B cell (primary cell): Measurements from ENCODE around the gene EVPL. TPM values are rescaled to one million over a fixed set of nuclear protein-coding genes. Genes with fewer than 3 reads are reported as not detected.

Experiments
- ATAC-seq: fragments of 200-7000 bp; cut with Tn5 transposase; one replicate; pipeline ENCODE4 v1.10.0; 2021; ENCODE audit warnings: low read depth, mild to moderate bottlenecking, moderate number of reproducible peaks, moderate library complexity
- CTCF ChIA-PET: fragments of 350-600 bp; sonication (Branson Sonifier 250); formaldehyde crosslinking; loops from one replicate; lab custom pipeline; 2021; ENCODE audit warnings: antibody characterized with exemption, inconsistent platforms; lab: Charles Lee
- POLR2A ChIA-PET: fragments of 350-600 bp; sonication (Branson Sonifier 250); formaldehyde crosslinking; loops from one replicate; lab custom pipeline; 2021; ENCODE audit warnings: antibody characterized with exemption; lab: Charles Lee
- DNase-seq: peaks from one replicate; pipeline ENCODE4 v3.0.0; 2013
- H2AFZ ChIP-seq: 2 replicates; pipeline ENCODE4 v1.6.1; 2012; ENCODE audit warnings: mild to moderate bottlenecking, low read depth, low read length; ENCODE audit not compliant: insufficient read depth, poor library complexity, severe bottlenecking
- H3K27ac ChIP-seq, 2 donors: 1 replicate in 1 of 2; 2 replicates in 1 of 2; pipeline ENCODE4 v1.5.1; 2012 to 2013; ENCODE audit warnings: low read length in 2 of 2, mild to moderate bottlenecking in 2 of 2, moderate library complexity in 1 of 2
- H3K27me3 ChIP-seq, 4 experiments: fragments of 200-600 bp in 1 of 4; sonication (generic) in 1 of 4; replicated peaks in 1 of 4; 1 replicate in 2 of 4; 2 replicates in 2 of 4; pipeline versions ENCODE4 v1.6.1 to v1.7.0; 2013 to 2016; ENCODE audit warnings: low read length in 3 of 4, mild to moderate bottlenecking in 2 of 4, mixed read lengths in 1 of 4, moderate library complexity in 1 of 4; ENCODE audit not compliant: insufficient read depth in 4 of 4, control insufficient read depth in 3 of 4; ENCODE audit errors: control extremely low read depth in 1 of 4
- H3K36me3 ChIP-seq, 2 experiments: replicated peaks in 1 of 2; 1 replicate in 1 of 2; 2 replicates in 1 of 2; pipeline versions ENCODE4 v1.6.1 to v1.7.1; 2013; ENCODE audit warnings: low read length in 1 of 2; ENCODE audit not compliant: insufficient read depth in 2 of 2, control insufficient read depth in 1 of 2; ENCODE audit errors: control extremely low read depth in 1 of 2, extremely low read depth in 1 of 2
- H3K4me1 ChIP-seq, 2 donors: fragments of 200-600 bp in 1 of 2; sonication (generic) in 1 of 2; 1 replicate in 1 of 2; 2 replicates in 1 of 2; pipeline versions ENCODE4 v1.5.1 to v1.6.1; 2013 to 2017; ENCODE audit warnings: low read length in 2 of 2; ENCODE audit not compliant: control insufficient read depth in 2 of 2, insufficient read depth in 2 of 2
- H3K4me2 ChIP-seq: replicated peaks from 2 replicates; pipeline ENCODE3; 2012; ENCODE audit warnings: mild to moderate bottlenecking, low read depth, low read length; ENCODE audit not compliant: poor library complexity, severe bottlenecking
- H3K4me3 ChIP-seq, 5 experiments: fragments of 200-600 bp in 1 of 5; sonication (generic) in 1 of 5; 1 replicate in 3 of 5; 2 replicates in 2 of 5; pipeline versions ENCODE4 v1.5.1 to v1.7.0; 2011 to 2016; ENCODE audit warnings: low read length in 4 of 5, mild to moderate bottlenecking in 4 of 5, low read depth in 2 of 5, control low read depth in 1 of 5, moderate library complexity in 1 of 5; ENCODE audit not compliant: insufficient read depth in 1 of 5; ENCODE audit errors: control extremely low read depth in 1 of 5, extremely low read depth in 1 of 5
- H3K79me2 ChIP-seq: fragments of 200-600 bp; sonication (generic); one replicate; pipeline ENCODE4 v1.6.0; 2016; ENCODE audit warnings: low read length; ENCODE audit not compliant: control insufficient read depth, insufficient read depth
- H3K9ac ChIP-seq: fragments of 200-600 bp; sonication (generic); 2 replicates; pipeline ENCODE4 v1.6.1; 2017; ENCODE audit warnings: mild to moderate bottlenecking, low read length, moderate library complexity
- H3K9me3 ChIP-seq, 3 donors: one replicate each; pipeline versions ENCODE4 v1.6.1 to v1.7.1; 2013; ENCODE audit warnings: low read length in 2 of 3; ENCODE audit not compliant: control insufficient read depth in 2 of 3, insufficient read depth in 1 of 3; ENCODE audit errors: control extremely low read depth in 1 of 3
- H4K20me1 ChIP-seq: 2 replicates; pipeline ENCODE4 v1.6.0; 2012; ENCODE audit warnings: mild to moderate bottlenecking, low read length; ENCODE audit not compliant: insufficient read depth, control insufficient read depth, poor library complexity, severe bottlenecking
- H3K27ac Mint-ChIP-seq: one replicate; pipeline ENCODE4 v1.8.0; 2021; ENCODE audit warnings: mixed read lengths
- H3K27me3 Mint-ChIP-seq: one replicate; pipeline ENCODE4 v1.8.0; 2021; ENCODE audit warnings: mixed read lengths
- H3K4me1 Mint-ChIP-seq: one replicate; pipeline ENCODE4 v1.8.0; 2021; ENCODE audit warnings: mixed read lengths
- H3K4me3 Mint-ChIP-seq: one replicate; pipeline ENCODE4 v1.8.0; 2021; ENCODE audit warnings: mixed read lengths
- H3K9me3 Mint-ChIP-seq: one replicate; pipeline ENCODE4 v1.8.0; 2022; ENCODE audit warnings: mixed read lengths; ENCODE audit not compliant: insufficient read depth
- CTCF ChIP-seq: fragments of 200-600 bp; IDR thresholded peaks from one replicate; pipeline ENCODE4 v1.8.0; 2022; ENCODE audit warnings: antibody characterized with exemption, mild to moderate bottlenecking
- EZH2 ChIP-seq: IDR thresholded peaks from 2 replicates; pipeline ENCODE4 v1.6.1; 2012; ENCODE audit warnings: borderline replicate concordance, low read depth, mild to moderate bottlenecking, moderate library complexity, low read length; ENCODE audit not compliant: insufficient read depth, poor library complexity, severe bottlenecking
- WGBS: methylation state at CpG from one replicate; pipeline ENCODE4 v1.1.5; 2013; ENCODE audit warnings: missing lambda C conversion rate; ENCODE audit not compliant: insufficient coverage; 5-methylcytosine and 5-hydroxymethylcytosine counted together
- intact Hi-C: fragments of 100-400 bp; cut with micrococcal nuclease; formaldehyde crosslinking; loops from one replicate; pipeline ENCODE4 v1.10.0; 2022
- polyA plus RNA-seq: library from polyadenylated mRNA; depleted of rRNA; stranded (reverse); fragments of >200 nt; gene quantifications from 2 replicates; pipeline ENCODE4 v1.2.3, GENCODE V29; 2012
- total RNA-seq, 2 donors: library from RNA; stranded (reverse); fragments of 120-200 nt in 1 of 2; gene quantifications; 1 replicate in 1 of 2; 2 replicates in 1 of 2; pipeline versions ENCODE4 v1.2.3 to v1.2.4, GENCODE V29; 2013 to 2022

Gene EVPL
- total and polyA plus RNA-seq, 2 donors (not counting 1 experiment from before 2014, with no cell fraction given): not detected

GRCh38 chr17:76022285-76022684 is 4.8 kb downstream of the EVPL start:
- H3K27ac ChIP-seq: no peak overlapping the region
- Mint-ChIP-seq H3K9me3 (no peaks in the 10 kb centered on the region), H3K27me3 (no peaks in the 10 kb centered on the region), H3K4me1 (no peaks in the 10 kb centered on the region), H3K27ac (no peak overlapping the region), H3K4me3 (no peak overlapping the region)
- H2AFZ ChIP-seq: no peak overlapping the region
- H3K4me3 ChIP-seq: no peak overlapping the region
- no peak for ATAC-seq
- CTCF ChIA-PET: interaction anchor here (1.1 kb wide), 1 partner anchor 8 kb away, joined by 4 read pairs; no protein-coding TSS in a partner anchor
- WGBS: 96% methylated on average over 24 of the region's 24 CpGs
- intact Hi-C loops: no loop called here
- H3K9me3 ChIP-seq: no peaks in the 10 kb centered on the region
- TF ChIP-seq EZH2 (no peak), CTCF (no peak)
- POLR2A ChIA-PET: no interaction called here
- H3K4me1 ChIP-seq: no peaks in the 10 kb centered on the region
- no peak overlapping the region for H3K4me2 ChIP-seq
- H4K20me1 ChIP-seq: no peaks in the 10 kb centered on the region
- H3K9ac ChIP-seq: no peak overlapping the region
- H3K79me2 ChIP-seq: no peaks in the 10 kb centered on the region
- H3K36me3 ChIP-seq: no peaks in the 10 kb centered on the region
- no peaks in the 10 kb centered on the region for H3K27me3 ChIP-seq
- DNase-seq: no peak

- Mint-ChIP-seq H3K9me3 (no peaks in the 10 kb centered on the region), H3K27me3 (no peaks in the 10 kb centered on the region), H3K27ac (no peak overlapping the region), H3K4me1 (no peaks in the 10 kb centered on the region), H3K4me3 (no peak overlapping the region)
- Histone ChIP-seq H3K4me2 (no peak overlapping the region), H3K4me1 (no peaks in the 10 kb centered on the region), H3K27me3 (peaks cover 0 to under 1% (median 0%) of the 10 kb centered on the region in 4 experiments), H3K4me3 (no peak overlapping the region), H4K20me1 (no peaks in the 10 kb centered on the region), H3K9me3 (no peaks in the 10 kb centered on the region), H3K36me3 (no peaks in the 10 kb centered on the region), H3K79me2 (no peaks in the 10 kb centered on the region), H3K27ac (no peak overlapping the region), H3K9ac (no peak overlapping the region), H2AFZ (no peak overlapping the region)
- 97% methylated on average over 3 of the region's 6 CpGs for WGBS
- DNase-seq: no peak
- ChIA-PET CTCF (interaction anchor here (0.7 to 1.6 kb wide), 6 partner anchors 9 to 279 kb away, joined by 3 to 6 read pairs (median 4); partner anchors contain the start of gene MRPL38), POLR2A (no interaction called here)
- ATAC-seq: no peak
- intact Hi-C loops: no loop called here
- TF ChIP-seq EZH2: no peak
These were observed 7.2 kb downstream of the EVPL start for GRCh38 chr17:76019833-76020467.
